DMS153 treated with DMSO at 0.1 percent for 48 hours (cell line): ENCODE data around the gene ACSS3.

Experiments
- DNase-seq: peaks from one replicate; lab custom pipeline; 2025; ENCODE audit not compliant: unreplicated experiment; lab: John Stamatoyannopoulos, UW

ACSS3 gene

DNA sequence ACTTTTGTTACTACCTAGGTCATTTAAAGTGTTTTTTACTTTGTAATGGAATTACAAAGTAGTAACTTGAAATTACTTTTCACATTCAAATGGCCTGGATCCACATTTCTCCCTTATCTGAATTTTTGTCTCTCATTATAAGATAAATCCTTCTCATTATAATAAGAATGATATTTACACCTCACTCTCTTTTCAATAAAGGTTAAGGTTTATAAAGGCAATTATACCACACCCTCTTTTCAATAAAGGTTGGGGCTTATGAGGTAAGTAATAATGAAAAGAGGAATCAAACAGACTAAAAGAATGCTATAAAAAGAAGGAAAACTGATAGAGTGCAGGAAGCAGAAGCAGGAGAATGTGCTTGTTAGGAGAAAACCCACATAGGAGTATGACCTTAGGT lies 210.8 kb downstream of the ACSS3 start:
- no peak for DNase-seq

DNA sequence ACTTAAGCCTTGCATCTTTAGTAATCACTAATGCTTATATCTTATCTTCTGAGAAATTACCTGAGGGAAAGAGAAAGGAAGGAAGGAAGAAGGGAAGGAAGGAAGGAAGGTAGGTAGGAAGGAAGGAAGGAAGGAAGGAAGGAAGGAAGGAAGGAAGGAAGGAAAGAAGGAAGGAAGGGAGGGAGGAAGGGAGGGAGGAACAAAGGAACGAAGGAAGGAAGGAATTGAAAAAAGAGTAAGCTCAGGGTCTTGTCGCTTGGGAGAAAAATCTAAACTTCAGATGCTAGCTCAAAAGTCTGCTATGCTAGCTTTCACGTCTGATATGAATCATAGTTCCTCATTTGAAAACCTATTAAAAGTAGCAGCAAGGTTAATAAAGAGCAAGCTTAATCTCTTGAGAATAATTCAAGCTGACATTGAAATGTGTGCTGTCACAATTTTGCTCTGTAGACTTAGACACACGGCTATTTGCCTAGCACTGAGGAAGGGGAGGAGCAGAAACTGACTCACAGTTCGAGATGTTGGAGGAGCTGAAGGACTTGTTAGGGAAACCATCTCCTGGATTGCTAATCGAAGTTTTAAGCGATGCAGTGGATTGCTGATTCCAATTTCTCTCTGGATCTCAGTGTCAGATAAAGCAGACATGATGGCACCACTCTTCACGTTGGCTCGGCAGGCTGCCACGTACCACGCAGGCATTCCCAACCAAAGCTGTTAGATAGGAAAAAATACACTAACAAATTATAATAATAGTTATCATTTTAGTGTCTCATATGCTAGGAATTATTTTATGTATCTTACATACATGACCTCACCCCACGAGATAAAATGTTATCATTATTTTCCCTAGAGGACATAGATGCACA lies 216.7 kb downstream of the ACSS3 start:
- DNase-seq: no peak

DNA sequence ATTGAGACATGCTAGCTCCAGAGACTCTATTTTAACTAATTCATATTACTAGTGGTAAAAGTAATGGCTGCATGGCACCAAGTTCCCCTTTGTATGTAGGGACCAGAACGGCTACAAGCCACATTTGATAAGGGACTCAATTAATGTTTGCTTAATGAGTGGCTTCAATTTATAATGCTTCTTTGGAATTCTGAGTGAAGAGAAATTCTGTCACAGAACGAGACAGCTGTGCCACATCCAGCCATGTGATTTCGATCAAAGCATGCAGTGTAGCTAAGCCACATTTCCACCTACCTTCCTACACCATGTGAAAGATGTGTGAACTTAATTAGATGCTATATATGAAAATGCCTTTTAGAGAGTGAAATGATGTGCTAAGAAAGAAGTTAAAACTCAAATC lies 217.4 kb downstream of the ACSS3 start:
- no peak for DNase-seq

DNA sequence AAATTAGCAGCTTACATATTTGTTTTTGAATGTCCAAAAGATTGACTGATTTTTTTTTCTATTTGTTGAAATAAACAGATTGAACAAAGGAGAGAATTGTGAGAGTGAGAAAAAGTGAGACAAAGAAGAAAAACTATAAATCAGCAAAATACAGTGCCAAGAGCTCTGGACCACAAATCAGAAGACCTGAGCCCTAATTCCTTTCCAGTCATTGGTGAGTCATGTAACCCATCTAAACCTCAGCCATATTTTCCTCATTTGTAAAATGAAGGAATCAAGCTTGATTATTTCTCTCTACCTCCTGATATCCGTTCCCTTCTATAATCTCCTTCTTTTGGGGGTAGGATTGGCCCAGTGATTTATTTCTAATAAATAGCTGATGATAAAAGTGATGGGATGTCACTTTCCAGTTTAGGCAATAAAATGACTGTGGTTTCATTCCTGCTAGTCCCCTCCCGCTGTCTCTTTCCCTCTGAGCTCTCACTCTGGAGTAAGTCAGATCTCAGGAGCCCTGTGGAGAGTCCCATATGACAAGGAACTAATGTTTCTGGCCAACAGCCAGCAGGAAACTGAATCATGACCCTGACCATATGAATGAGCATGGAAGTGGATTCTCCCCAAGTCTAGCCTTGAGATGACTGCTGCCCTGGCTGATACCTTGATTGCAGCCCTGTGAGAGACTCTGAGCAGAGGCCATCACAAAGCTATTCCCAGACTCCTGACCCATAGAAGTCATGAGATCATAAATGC lies 218.9 kb downstream of the ACSS3 start:
- DNase-seq: no peak

DNA sequence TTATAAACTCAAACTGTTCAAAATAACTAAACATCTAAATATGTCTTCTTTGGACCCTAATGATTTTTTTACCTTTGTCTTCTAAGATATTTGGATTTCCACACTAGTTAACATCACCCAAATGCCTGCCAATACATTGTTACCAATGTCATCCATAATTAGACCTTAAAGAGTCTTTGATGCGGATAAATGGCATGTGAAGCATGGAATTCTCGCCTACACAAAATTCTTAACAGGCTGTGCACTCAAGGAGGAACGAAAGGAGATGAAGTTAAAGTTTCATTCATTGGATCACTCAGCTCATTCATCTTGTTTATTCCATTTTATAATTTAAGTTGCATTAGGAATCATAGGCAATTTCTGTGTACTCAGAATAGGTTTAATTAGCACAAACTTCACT lies 219.7 kb downstream of the ACSS3 start:
- no peak for DNase-seq

DNA sequence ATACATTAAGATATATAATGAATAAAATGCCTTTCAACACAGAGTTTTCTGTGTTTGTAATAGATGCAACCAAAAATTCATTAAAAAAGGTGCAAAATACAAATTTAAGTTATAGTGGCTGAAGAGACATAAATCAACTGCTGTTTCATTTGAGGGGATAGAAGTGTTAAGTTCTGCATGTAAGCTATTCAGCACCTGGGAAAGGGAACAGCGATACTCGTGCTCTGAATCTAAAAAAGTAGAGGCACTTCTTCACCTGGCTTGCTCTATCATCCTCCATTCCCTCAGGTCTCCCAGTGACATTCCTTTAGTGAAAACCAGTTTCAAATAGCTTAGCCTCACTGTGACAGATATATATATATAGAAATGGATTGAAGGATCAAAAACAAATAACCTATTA lies 222.6 kb downstream of the ACSS3 start:
- no peak for DNase-seq

DNA sequence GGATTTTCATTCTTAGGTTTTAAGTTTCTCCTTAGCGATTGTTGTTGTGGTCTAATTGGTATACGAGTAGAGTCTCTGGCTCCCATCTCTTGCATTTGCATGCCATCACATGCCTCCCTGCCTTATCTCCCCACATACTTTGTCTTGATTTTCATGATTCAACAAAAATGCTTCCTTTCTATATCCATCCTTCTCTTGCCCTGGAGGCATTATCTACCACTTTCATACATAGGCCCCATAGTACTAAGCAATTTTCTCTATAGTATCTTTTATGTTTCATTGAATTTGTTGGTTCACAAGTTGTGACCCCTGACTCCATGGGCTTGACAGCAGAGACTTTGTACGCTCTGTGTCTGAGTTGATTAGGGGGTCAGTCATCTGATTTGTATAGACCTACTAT lies 226.1 kb downstream of the ACSS3 start:
- no peak for DNase-seq
